Right lobe of liver (tissue), 4 donors: ENCODE measurements around the gene RAVER1.

Source experiments
- CTCF ChIP-seq, 4 donors: fragments of 200-600 bp in 3 of 4; fragments of 450-650 bp in 1 of 4; IDR thresholded peaks; one replicate each; pipeline versions ENCODE4 v1.5.1 to v1.8.0; 2016 to 2022; ENCODE audit warnings: antibody characterized with exemption in 4 of 4, mild to moderate bottlenecking in 2 of 4
- POLR2A ChIP-seq: fragments of 450-650 bp; IDR thresholded peaks from one replicate; pipeline ENCODE4 v1.6.1; 2017; ENCODE audit warnings: antibody characterized with exemption, mild to moderate bottlenecking
- donor health status: DM: no; HTN: no; CAD: no.
- donor health status: DM: no; HTN: no; CAD: no.
- donor health status: DM: no; HTN: yes; CAD: no.

- no peak for TF ChIP-seq CTCF (IDR thresholded peaks at IDR 0.05)
- TF ChIP-seq POLR2A = no peak
These were observed 27.0 kb downstream of the RAVER1 start for GRCh38 chr19:10306327-10306726.
